ENCODE data around the gene KLHL36. TPM values are rescaled to one million over a fixed set of nuclear protein-coding genes. Genes with fewer than 3 reads are reported as not detected.

KLHL36 gene
- total RNA-seq, 2 donors from 2014 or later, result 49.7 to 62.7 TPM

DNA sequence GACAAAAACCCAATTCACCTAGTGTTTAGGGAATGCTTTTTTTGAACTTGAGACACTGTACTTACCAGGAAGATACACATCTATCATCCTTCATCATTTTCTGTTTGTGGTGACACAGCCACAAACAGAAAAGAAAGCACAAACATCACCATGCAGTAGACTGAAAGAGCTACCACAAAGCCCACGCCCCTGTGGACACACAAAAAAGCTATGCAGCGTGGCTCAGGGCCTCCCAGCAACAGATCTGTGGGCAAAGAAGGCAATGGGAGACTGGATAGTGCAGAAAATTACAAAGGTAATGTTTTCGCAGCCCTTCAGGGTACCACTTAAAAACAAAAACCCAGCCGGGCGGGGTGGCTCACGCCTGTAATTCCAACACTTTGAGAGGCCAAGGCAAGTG is 40.0 kb upstream of the KLHL36 start:
- Histone ChIP-seq H3K4me3 (no peak overlapping the region), H3K36me3 (no peaks in the 10 kb centered on the region), H3K9me3 (no peaks in the 10 kb centered on the region), H3K9ac (ENCODE audit: low read depth in 2 of 2, low read length in 2 of 2) (no peak overlapping the region), H3K27ac (peak overlapping the region; percentile 21), H3K4me1 (no peaks in the 10 kb centered on the region), H3K27me3 (no peaks in the 10 kb centered on the region)
- no peak for DNase-seq
- TF ChIP-seq, protein P1, sequence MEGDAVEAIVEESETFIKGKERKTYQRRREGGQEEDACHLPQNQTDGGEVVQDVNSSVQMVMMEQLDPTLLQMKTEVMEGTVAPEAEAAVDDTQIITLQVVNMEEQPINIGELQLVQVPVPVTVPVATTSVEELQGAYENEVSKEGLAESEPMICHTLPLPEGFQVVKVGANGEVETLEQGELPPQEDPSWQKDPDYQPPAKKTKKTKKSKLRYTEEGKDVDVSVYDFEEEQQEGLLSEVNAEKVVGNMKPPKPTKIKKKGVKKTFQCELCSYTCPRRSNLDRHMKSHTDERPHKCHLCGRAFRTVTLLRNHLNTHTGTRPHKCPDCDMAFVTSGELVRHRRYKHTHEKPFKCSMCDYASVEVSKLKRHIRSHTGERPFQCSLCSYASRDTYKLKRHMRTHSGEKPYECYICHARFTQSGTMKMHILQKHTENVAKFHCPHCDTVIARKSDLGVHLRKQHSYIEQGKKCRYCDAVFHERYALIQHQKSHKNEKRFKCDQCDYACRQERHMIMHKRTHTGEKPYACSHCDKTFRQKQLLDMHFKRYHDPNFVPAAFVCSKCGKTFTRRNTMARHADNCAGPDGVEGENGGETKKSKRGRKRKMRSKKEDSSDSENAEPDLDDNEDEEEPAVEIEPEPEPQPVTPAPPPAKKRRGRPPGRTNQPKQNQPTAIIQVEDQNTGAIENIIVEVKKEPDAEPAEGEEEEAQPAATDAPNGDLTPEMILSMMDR (IDR thresholded peaks at IDR 0.05), result no peak
- intact Hi-C loops (cut with DNase I), result no loop called here

DNA sequence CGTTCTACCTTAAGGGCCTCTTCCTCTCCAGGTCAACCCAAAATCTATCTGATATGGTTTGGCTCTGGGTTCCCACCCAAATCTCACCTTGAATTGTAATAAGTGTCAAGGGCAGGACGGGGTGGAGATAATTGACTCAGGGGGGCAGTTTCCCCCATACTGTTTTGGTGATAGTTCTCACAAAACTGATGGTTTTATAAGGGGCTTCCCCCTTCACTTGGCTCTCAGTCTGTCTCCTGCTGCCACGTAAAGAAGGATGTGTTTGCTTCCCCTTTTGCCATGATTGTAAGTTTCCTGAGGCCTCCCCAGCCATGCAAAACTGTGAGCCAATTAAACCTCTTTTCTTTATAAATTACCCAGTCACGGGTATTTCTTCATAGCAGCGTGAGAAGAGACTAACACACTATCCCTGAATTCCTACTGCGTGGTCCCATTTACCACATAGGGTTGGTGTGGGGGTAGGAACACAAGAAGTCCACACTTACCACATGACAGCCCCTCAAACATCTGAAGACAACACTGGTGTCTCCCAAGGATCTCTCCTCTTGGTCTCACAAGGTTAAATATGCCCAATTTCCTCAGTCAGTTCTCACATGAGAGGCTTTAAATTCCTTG is 38.6 kb upstream of the KLHL36 start:
- TF ChIP-seq, protein P1 (IDR thresholded peaks at IDR 0.05), result no peak
- Histone ChIP-seq H3K4me3 (no peak overlapping the region), H3K27ac (peak overlapping the region; percentile 18), H3K36me3 (no peaks in the 10 kb centered on the region), H3K27me3 (no peaks in the 10 kb centered on the region), H3K9me3 (no peaks in the 10 kb centered on the region), H3K4me1 (peaks cover 3% of the 10 kb centered on the region), H3K9ac (ENCODE audit: low read depth in 2 of 2, low read length in 2 of 2) (no peak overlapping the region)
- intact Hi-C loops (cut with DNase I), result no loop called here
- DNase-seq, result no peak

DNA sequence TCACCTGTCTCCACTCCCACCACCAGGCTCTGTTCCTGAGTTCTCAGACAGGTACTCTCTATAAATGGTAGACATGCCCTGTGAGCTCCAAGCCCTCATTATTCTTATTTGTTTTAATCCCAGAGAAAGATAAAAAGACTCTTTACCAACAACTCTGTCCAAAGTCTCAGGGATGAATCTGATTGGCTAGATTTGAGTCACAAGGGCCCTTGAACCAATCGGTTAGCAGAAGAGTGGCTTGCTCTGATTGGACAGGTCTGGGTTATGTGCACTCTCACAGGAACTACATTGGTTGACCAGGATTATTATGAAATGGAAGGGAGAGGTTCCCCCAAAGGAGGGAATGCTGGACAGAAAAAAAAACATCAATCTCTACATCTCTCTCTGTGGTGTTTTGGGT is 37.9 kb upstream of the KLHL36 start:
- H3K4me1 ChIP-seq, result peaks cover 8% of the 10 kb centered on the region
- H3K36me3 ChIP-seq, result no peaks in the 10 kb centered on the region
- H3K4me3 ChIP-seq, result no peak overlapping the region
- H3K9me3 ChIP-seq, result no peaks in the 10 kb centered on the region
- no peaks in the 10 kb centered on the region for H3K27me3 ChIP-seq
- H3K27ac ChIP-seq, result peak overlapping the region; percentile 18
- H3K9ac ChIP-seq (ENCODE audit: low read depth in 2 of 2, low read length in 2 of 2), result no peak overlapping the region
- TF ChIP-seq, protein P1 (IDR thresholded peaks at IDR 0.05), result no peak
- no peak for DNase-seq
- intact Hi-C loops (cut with DNase I), result no loop called here

DNA sequence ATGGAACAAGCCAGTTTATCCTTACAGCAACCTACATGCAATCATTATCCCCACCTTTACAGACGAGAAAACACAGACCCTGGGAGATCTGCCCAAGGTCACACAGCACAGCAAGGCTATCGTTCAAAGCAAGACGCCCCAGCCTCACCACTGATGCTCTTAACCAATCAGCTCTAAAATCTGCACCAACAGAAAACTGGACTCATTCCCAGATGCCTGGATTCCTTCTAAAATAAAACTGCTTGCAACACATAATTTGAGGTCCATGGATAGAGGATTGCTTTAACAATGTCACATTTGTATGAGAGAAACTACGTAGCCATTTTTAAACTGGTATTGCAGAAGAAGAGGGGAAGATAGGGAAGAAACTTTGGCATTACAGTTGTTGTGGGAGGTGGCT is 37.3 kb upstream of the KLHL36 start:
- DNase-seq, result no peak
- TF ChIP-seq, protein P1 (IDR thresholded peaks at IDR 0.05), result no peak
- Histone ChIP-seq H3K9me3 (no peaks in the 10 kb centered on the region), H3K36me3 (no peaks in the 10 kb centered on the region), H3K9ac (ENCODE audit: low read depth in 2 of 2, low read length in 2 of 2) (no peak overlapping the region), H3K4me1 (peaks cover 8% of the 10 kb centered on the region), H3K27ac (no peak overlapping the region), H3K27me3 (no peaks in the 10 kb centered on the region), H3K4me3 (no peak overlapping the region)
- intact Hi-C loops (cut with DNase I), result no loop called here

DNA sequence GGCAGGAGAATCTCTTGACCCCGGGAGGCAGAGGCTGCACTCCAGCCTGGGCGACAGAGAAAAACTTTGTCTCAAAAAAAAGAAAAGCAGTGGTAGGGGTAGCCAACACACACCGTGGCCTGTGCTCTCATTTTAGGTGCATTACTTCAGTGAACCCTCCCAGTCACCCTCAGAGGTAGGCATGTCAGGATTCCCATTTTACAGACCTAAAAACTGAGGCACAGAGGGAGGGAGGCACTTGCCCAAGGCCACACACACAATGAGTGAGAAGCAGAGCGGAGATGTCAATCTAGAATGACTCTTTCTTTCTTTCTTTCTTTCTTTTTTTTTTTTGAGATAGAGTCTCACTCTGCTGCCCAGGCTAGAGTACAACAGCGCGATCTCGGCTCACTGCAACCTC is 35.6 kb upstream of the KLHL36 start:
- intact Hi-C loops (cut with DNase I), result no loop called here
- peaks cover 8% of the 10 kb centered on the region for H3K4me1 ChIP-seq
- no peaks in the 10 kb centered on the region for H3K36me3 ChIP-seq
- H3K27me3 ChIP-seq, result no peaks in the 10 kb centered on the region
- DNase-seq, result no peak
- TF ChIP-seq, protein P1 (IDR thresholded peaks at IDR 0.05), result no peak
- H3K9me3 ChIP-seq, result no peaks in the 10 kb centered on the region
- H3K4me3 ChIP-seq, result no peak overlapping the region
- H3K9ac ChIP-seq (ENCODE audit: low read depth in 2 of 2, low read length in 2 of 2), result no peak overlapping the region
- no peak overlapping the region for H3K27ac ChIP-seq

Data from colonic mucosa (tissue), 4 donors.